ENCODE data around the gene FARS2. TPM values are rescaled to one million over a fixed set of nuclear protein-coding genes. Genes with fewer than 3 reads are reported as not detected.

The FARS2 gene
- total and polyA plus RNA-seq, 2 donors (not counting 3 experiments of a cell fraction or from before 2014, with no cell fraction given): 20.2 to 20.5 TPM

- H3K4me2 ChIP-seq (ENCODE audit: insufficient read depth, low read length): no peak overlapping the region
Observed at GRCh38 chr6:5287966-5288297, 26.6 kb downstream of the FARS2 start.

More at GRCh38 chr6:5287966-5288297, 26.6 kb downstream of the FARS2 start:
- H3K79me2 ChIP-seq (ENCODE audit: control insufficient read depth, insufficient read depth, low read length): no peaks in the 10 kb centered on the region
- H4K20me1 ChIP-seq (replicated peaks; ENCODE audit: control insufficient read depth, extremely low read depth, insufficient read depth, low read length): no peaks in the 10 kb centered on the region
- ChIA-PET POLR2A (no interaction called here), CTCF (interaction anchor here (1.1 to 1.6 kb wide), 3 partner anchors 11 to 144 kb away, joined by 4 to 6 read pairs (median 5); no protein-coding TSS in a partner anchor)
- no TSS peak for BruUV-seq (replicated peaks)
- H3K27ac ChIP-seq (ENCODE audit: insufficient read depth, low read depth, low read length): no peak overlapping the region
- no peaks in the 10 kb centered on the region for H3K4me1 ChIP-seq (ENCODE audit: control insufficient read depth, extremely low read depth, insufficient read depth, low read length)
- dilution Hi-C loops (cut with MboI; ENCODE audit: extremely low pct_ligation_motif_present, low sequenced_read_pairs) (no loop called here), intact Hi-C loops (cut with micrococcal nuclease) (no loop called here)
- no peak overlapping the region for H3K9ac ChIP-seq (replicated peaks; ENCODE audit: extremely low read depth, insufficient read depth, low read length)
- no peaks in the 10 kb centered on the region for H3K27me3 ChIP-seq (ENCODE audit: control insufficient read depth in 2 of 2, insufficient read depth in 2 of 2, low read length in 2 of 2)
- no peak overlapping the region for H3K4me3 ChIP-seq (replicated peaks in 1 of 3; ENCODE audit: insufficient read depth in 1 of 3, low read depth in 1 of 3, low read length in 3 of 3)
- H2AFZ ChIP-seq (ENCODE audit: low read depth, low read length): no peak overlapping the region
- TF ChIP-seq EZH2 (IDR thresholded peaks at IDR 0.05; ENCODE audit: borderline replicate concordance, low read depth, low read length, severe bottlenecking): no peak
- no peak for TF ChIP-seq POLR2A (IDR thresholded peaks at IDR 0.05; ENCODE audit: low read depth, low read length)
- no peak for TF ChIP-seq GATA2 (IDR thresholded peaks at IDR 0.05; ENCODE audit: insufficient read depth, insufficient read length, low read depth, low read length)
- TF ChIP-seq, protein P1, sequence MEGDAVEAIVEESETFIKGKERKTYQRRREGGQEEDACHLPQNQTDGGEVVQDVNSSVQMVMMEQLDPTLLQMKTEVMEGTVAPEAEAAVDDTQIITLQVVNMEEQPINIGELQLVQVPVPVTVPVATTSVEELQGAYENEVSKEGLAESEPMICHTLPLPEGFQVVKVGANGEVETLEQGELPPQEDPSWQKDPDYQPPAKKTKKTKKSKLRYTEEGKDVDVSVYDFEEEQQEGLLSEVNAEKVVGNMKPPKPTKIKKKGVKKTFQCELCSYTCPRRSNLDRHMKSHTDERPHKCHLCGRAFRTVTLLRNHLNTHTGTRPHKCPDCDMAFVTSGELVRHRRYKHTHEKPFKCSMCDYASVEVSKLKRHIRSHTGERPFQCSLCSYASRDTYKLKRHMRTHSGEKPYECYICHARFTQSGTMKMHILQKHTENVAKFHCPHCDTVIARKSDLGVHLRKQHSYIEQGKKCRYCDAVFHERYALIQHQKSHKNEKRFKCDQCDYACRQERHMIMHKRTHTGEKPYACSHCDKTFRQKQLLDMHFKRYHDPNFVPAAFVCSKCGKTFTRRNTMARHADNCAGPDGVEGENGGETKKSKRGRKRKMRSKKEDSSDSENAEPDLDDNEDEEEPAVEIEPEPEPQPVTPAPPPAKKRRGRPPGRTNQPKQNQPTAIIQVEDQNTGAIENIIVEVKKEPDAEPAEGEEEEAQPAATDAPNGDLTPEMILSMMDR (IDR thresholded peaks at IDR 0.05; ENCODE audit: extremely low read depth in 1 of 2, insufficient read depth in 1 of 2, low read depth in 1 of 2, low read length in 2 of 2): no peak
- TF ChIP-seq JUN (IDR thresholded peaks at IDR 0.05; ENCODE audit: borderline replicate concordance, insufficient read depth, insufficient read length, low read depth): no peak
- no peak for TF ChIP-seq MAX (IDR thresholded peaks at IDR 0.05; ENCODE audit: insufficient read depth, insufficient read length)
- no peak for TF ChIP-seq POLR2AphosphoS5 (IDR thresholded peaks at IDR 0.05; ENCODE audit: insufficient read depth, low read depth, low read length)
- no peak for TF ChIP-seq FOS (IDR thresholded peaks at IDR 0.05; ENCODE audit: borderline replicate concordance, insufficient read depth, low read length)
- no peak for TF ChIP-seq MYC (IDR thresholded peaks at IDR 0.05; ENCODE audit: low read depth, low read length)
- no peaks in the 10 kb centered on the region for H3K36me3 ChIP-seq (ENCODE audit: control insufficient read depth in 2 of 2, extremely low read depth in 1 of 2, insufficient read depth in 2 of 2, low read length in 2 of 2)
- FAIRE-seq: no peak
- H3K9me3 ChIP-seq (replicated peaks; ENCODE audit: control insufficient read depth, insufficient read depth, low read length): no peaks in the 10 kb centered on the region
- no peak for DNase-seq (ENCODE audit: low read depth, low spot score)
- H3K9me1 ChIP-seq (replicated peaks; ENCODE audit: control insufficient read depth, extremely low read depth, insufficient read depth, low read length): no peaks in the 10 kb centered on the region
